Neural progenitor cell (in vitro differentiated cells): ENCODE data around the gene LTC4S. TPM values are rescaled to one million over a fixed set of nuclear protein-coding genes. Genes with fewer than 3 reads are reported as not detected.

Experiments
- DNase-seq: peaks from one replicate; pipeline ENCODE4 v3.0.0-alpha.2; 2016; ENCODE audit warnings: low spot score
- H2AFZ ChIP-seq: fragments of 200-600 bp; sonication (generic); replicated peaks from 2 replicates; pipeline ENCODE4 v1.6.1; 2016; ENCODE audit warnings: antibody characterized with exemption
- H3F3A ChIP-seq: fragments of 200-600 bp; sonication (generic); 2 replicates; pipeline ENCODE4 v1.6.1; 2016; ENCODE audit warnings: antibody characterized with exemption, low read depth
- H3K27ac ChIP-seq: fragments of 200-600 bp; sonication (generic); 2 replicates; pipeline ENCODE4 v1.5.1; 2016; ENCODE audit warnings: mild to moderate bottlenecking
- H3K27me3 ChIP-seq: fragments of 200-600 bp; sonication (generic); 2 replicates; pipeline ENCODE4 v1.6.1; 2016; ENCODE audit warnings: mild to moderate bottlenecking, moderate library complexity
- H3K36me3 ChIP-seq: fragments of 200-600 bp; sonication (generic); 2 replicates; pipeline ENCODE4 v1.5.1; 2016
- H3K4me1 ChIP-seq: fragments of 200-600 bp; sonication (generic); 2 replicates; pipeline ENCODE4 v1.6.1; 2016; ENCODE audit warnings: mixed run types
- H3K4me2 ChIP-seq: fragments of 200-600 bp; sonication (generic); 2 replicates; pipeline ENCODE4 v1.6.1; 2016
- H3K4me3 ChIP-seq: fragments of 200-600 bp; sonication (generic); 2 replicates; pipeline ENCODE4 v1.5.1; 2016
- H3K79me2 ChIP-seq: fragments of 200-600 bp; sonication (generic); 2 replicates; pipeline ENCODE4 v1.6.1; 2016; ENCODE audit warnings: low read depth
- H3K9ac ChIP-seq: fragments of 200-600 bp; sonication (generic); 2 replicates; pipeline ENCODE4 v1.6.1; 2016
- H3K9me3 ChIP-seq: fragments of 200-600 bp; sonication (generic); 2 replicates; pipeline ENCODE4 v1.5.1; 2016; ENCODE audit warnings: low read depth
- H4K20me1 ChIP-seq: fragments of 200-600 bp; sonication (generic); 2 replicates; pipeline ENCODE4 v1.6.1; 2016; ENCODE audit warnings: low read depth
- H3K27ac Mint-ChIP-seq: 3 replicates; pipeline ENCODE4 v1.8.0; 2021; ENCODE audit warnings: mixed read lengths
- H3K27me3 Mint-ChIP-seq: 2 replicates; pipeline ENCODE4 v1.8.0; 2022; ENCODE audit warnings: low read depth, mild to moderate bottlenecking, inconsistent platforms, moderate library complexity, mixed read lengths; ENCODE audit not compliant: insufficient read depth
- H3K36me3 Mint-ChIP-seq: 3 replicates; pipeline ENCODE4 v1.8.0; 2021; ENCODE audit warnings: mixed read lengths
- H3K4me1 Mint-ChIP-seq: 3 replicates; pipeline ENCODE4 v1.8.0; 2021; ENCODE audit warnings: mixed read lengths
- H3K4me3 Mint-ChIP-seq: 3 replicates; pipeline ENCODE4 v1.8.0; 2021; ENCODE audit warnings: mild to moderate bottlenecking, moderate library complexity, mixed read lengths
- H3K9me3 Mint-ChIP-seq: 3 replicates; pipeline ENCODE4 v1.8.0; 2020; ENCODE audit warnings: mixed read lengths
- CTCF ChIP-seq: fragments of 200-600 bp; sonication (generic); IDR thresholded peaks from 2 replicates; pipeline ENCODE4 v1.5.1; 2017; ENCODE audit warnings: antibody characterized with exemption, mild to moderate bottlenecking
- EZH2 ChIP-seq: fragments of 200-600 bp; sonication (generic); IDR thresholded peaks from 2 replicates; pipeline ENCODE4 v1.6.1; 2017; ENCODE audit warnings: antibody characterized with exemption, mild to moderate bottlenecking, moderate library complexity
- EZH2phosphoT487 ChIP-seq: fragments of 200-600 bp; sonication (generic); IDR thresholded peaks from 2 replicates; pipeline ENCODE4 v1.6.1; 2017; ENCODE audit warnings: antibody characterized with exemption
- total RNA-seq: library from RNA; depleted of rRNA; stranded (reverse); fragments of >200 nt; gene quantifications from 2 replicates; pipeline ENCODE4 v1.2.3, GENCODE V29; 2015; ENCODE audit warnings: low replicate concordance

Gene LTC4S
- total RNA-seq, 1 donor from 2014 or later: not detected

- H3K4me1 Mint-ChIP-seq: peaks cover 40% of the 10 kb centered on the region
- H3K9me3 ChIP-seq: no peaks in the 10 kb centered on the region
- H3K4me3 Mint-ChIP-seq: peak overlapping the region; percentile 95
- peaks cover 11% of the 10 kb centered on the region for H3K27me3 Mint-ChIP-seq
- TF ChIP-seq EZH2: no peak
- TF ChIP-seq EZH2phosphoT487: no peak
- no peak for TF ChIP-seq CTCF
- no peak overlapping the region for H3K27ac ChIP-seq
- no peak for DNase-seq
- no peaks in the 10 kb centered on the region for H3K9me3 Mint-ChIP-seq
- peaks cover 19% of the 10 kb centered on the region for H3K27me3 ChIP-seq
- peaks cover 19% of the 10 kb centered on the region for H3K36me3 Mint-ChIP-seq
- H3K4me2 ChIP-seq: peak overlapping the region; percentile 92
- H3K79me2 ChIP-seq: peaks cover 21% of the 10 kb centered on the region
- no peaks in the 10 kb centered on the region for H3K36me3 ChIP-seq
- peaks cover 22% of the 10 kb centered on the region for H3F3A ChIP-seq
- peaks cover 36% of the 10 kb centered on the region for H4K20me1 ChIP-seq
- H3K27ac Mint-ChIP-seq: no peak overlapping the region
- peaks cover 26% of the 10 kb centered on the region for H3K4me1 ChIP-seq
- no peak overlapping the region for H2AFZ ChIP-seq
- no peak overlapping the region for H3K9ac ChIP-seq
- H3K4me3 ChIP-seq: peak overlapping the region; percentile 89
These were observed 28.3 kb downstream of the LTC4S start for GRCh38 chr5:179822059-179822432.

GRCh38 chr5:179822444-179822990 lies 28.7 kb downstream of the LTC4S start:
- H3K4me2 ChIP-seq: peak overlapping the region; percentile 92
- no peak overlapping the region for H3K27ac ChIP-seq
- peaks cover 14% of the 10 kb centered on the region for H3K27me3 ChIP-seq
- peaks cover 33% of the 10 kb centered on the region for H4K20me1 ChIP-seq
- peaks cover 17% of the 10 kb centered on the region for H3F3A ChIP-seq
- peaks cover 21% of the 10 kb centered on the region for H3K36me3 Mint-ChIP-seq
- H2AFZ ChIP-seq: no peak overlapping the region
- H3K27ac Mint-ChIP-seq: peak overlapping the region; percentile 39
- H3K27me3 Mint-ChIP-seq: peaks cover 10% of the 10 kb centered on the region
- H3K79me2 ChIP-seq: peaks cover 21% of the 10 kb centered on the region
- TF ChIP-seq EZH2phosphoT487 (no peak), CTCF (no peak), EZH2 (no peak)
- H3K4me1 Mint-ChIP-seq: peaks cover 40% of the 10 kb centered on the region
- no peak overlapping the region for H3K9ac ChIP-seq
- H3K4me3 Mint-ChIP-seq: peak overlapping the region; percentile 95
- no peak overlapping the region for H3K4me3 ChIP-seq
- H3K4me1 ChIP-seq: peaks cover 26% of the 10 kb centered on the region
- no peaks in the 10 kb centered on the region for H3K9me3 ChIP-seq
- H3K36me3 ChIP-seq: no peaks in the 10 kb centered on the region
- DNase-seq: no peak
- H3K9me3 Mint-ChIP-seq: no peaks in the 10 kb centered on the region

- Histone ChIP-seq H3K4me1 (peaks cover 18% of the 10 kb centered on the region), H3K9me3 (no peaks in the 10 kb centered on the region), H3K36me3 (no peaks in the 10 kb centered on the region), H3K27me3 (no peaks in the 10 kb centered on the region), H3F3A (peaks cover 11% of the 10 kb centered on the region), H4K20me1 (peaks cover 30% of the 10 kb centered on the region), H3K27ac (no peak overlapping the region), H3K4me3 (no peak overlapping the region), H3K79me2 (peaks cover 21% of the 10 kb centered on the region), H3K9ac (no peak overlapping the region), H3K4me2 (no peak overlapping the region), H2AFZ (no peak overlapping the region)
- Mint-ChIP-seq H3K4me3 (no peak overlapping the region), H3K4me1 (peaks cover 29% of the 10 kb centered on the region), H3K27me3 (peaks cover 5% of the 10 kb centered on the region), H3K27ac (no peak overlapping the region), H3K36me3 (peaks cover 30% of the 10 kb centered on the region), H3K9me3 (peaks cover 2% of the 10 kb centered on the region)
- TF ChIP-seq EZH2phosphoT487: no peak
- no peak for TF ChIP-seq EZH2
- no peak for TF ChIP-seq CTCF
- DNase-seq: no peak
These were observed 30.4 kb downstream of the LTC4S start for GRCh38 chr5:179823937-179824744.
